Activated CD8-positive, alpha-beta memory T cell treated with anti-CD3 and anti-CD28 coated beads for 36 hours (primary cell): Measurements from ENCODE around the gene FHL1. TPM values are rescaled to one million over a fixed set of nuclear protein-coding genes. Genes with fewer than 3 reads are reported as not detected.
"Not testable (repeated sequence)": the region's sequence is repeated elsewhere in the genome, so short reads cannot be mapped to it uniquely, and the experiment has no call there.

Source experiments
- CTCF ChIA-PET: fragments of 350-600 bp; sonication (Branson Sonifier 250); formaldehyde crosslinking; loops from one replicate; lab custom pipeline; 2021; ENCODE audit warnings: antibody characterized with exemption; lab: Charles Lee
- POLR2A ChIA-PET: fragments of 350-600 bp; sonication (Branson Sonifier 250); formaldehyde crosslinking; loops from one replicate; lab custom pipeline; 2021; ENCODE audit warnings: antibody characterized with exemption; lab: Charles Lee
- total RNA-seq, 2 experiments: library from RNA; stranded (reverse); gene quantifications; one replicate each; pipeline ENCODE4 v1.2.3, GENCODE V29; 2021

Gene FHL1
- total RNA-seq, 2 experiments from 2014 or later, result 17.8 to 18.2 TPM

GRCh38 chrX:136142592-136142991 lies 4.7 kb upstream of the FHL1 start:
- POLR2A ChIA-PET, result no interaction called here
- CTCF ChIA-PET, result no interaction called here

GRCh38 chrX:136143711-136144110 lies 3.6 kb upstream of the FHL1 start:
- ChIA-PET CTCF (interaction anchor here (0.9 kb wide), 1 partner anchor 19 kb away, joined by 3 read pairs; no protein-coding TSS in a partner anchor), POLR2A (no interaction called here)

GRCh38 chrX:136146614-136147314 lies 569 bp upstream of the FHL1 start:
- POLR2A ChIA-PET, result no interaction called here
- CTCF ChIA-PET, result no interaction called here

GRCh38 chrX:136147976-136148375 lies 643 bp downstream of the FHL1 start:
- POLR2A ChIA-PET, result no interaction called here
- CTCF ChIA-PET, result no interaction called here

GRCh38 chrX:136148391-136148790 lies 1.1 kb downstream of the FHL1 start:
- POLR2A ChIA-PET, result no interaction called here
- CTCF ChIA-PET, result no interaction called here

- ChIA-PET POLR2A (no interaction called here), CTCF (no interaction called here)
These were observed 7.7 kb downstream of the FHL1 start for GRCh38 chrX:136154998-136155397.

GRCh38 chrX:136156560-136157117 lies 9.3 kb downstream of the FHL1 start:
- CTCF ChIA-PET, result no interaction called here
- POLR2A ChIA-PET, result no interaction called here

GRCh38 chrX:136157187-136157586 lies 9.9 kb downstream of the FHL1 start:
- POLR2A ChIA-PET, result no interaction called here

GRCh38 chrX:136158685-136159084 lies 11.4 kb downstream of the FHL1 start:
- ChIA-PET CTCF (no interaction called here), POLR2A (no interaction called here)

More at GRCh38 chrX:136157187-136157586, 9.9 kb downstream of the FHL1 start:
- CTCF ChIA-PET, result no interaction called here

GRCh38 chrX:136159611-136160025 lies 12.3 kb downstream of the FHL1 start:
- POLR2A ChIA-PET, result no interaction called here
- CTCF ChIA-PET, result interaction anchor here (1.4 kb wide), 1 partner anchor 132 kb away, joined by 3 read pairs; no protein-coding TSS in a partner anchor

GRCh38 chrX:136162827-136163570 lies 15.7 kb downstream of the FHL1 start:
- ChIA-PET POLR2A (no interaction called here), CTCF (interaction anchor here (0.6 to 2.4 kb wide), 3 partner anchors 19 to 137 kb away, joined by 3 to 17 read pairs (median 3); no protein-coding TSS in a partner anchor)

GRCh38 chrX:136163689-136164088 lies 16.4 kb downstream of the FHL1 start:
- CTCF ChIA-PET, result interaction anchor here (2.4 kb wide), 1 partner anchor 135 kb away, joined by 17 read pairs; no protein-coding TSS in a partner anchor
- POLR2A ChIA-PET, result no interaction called here

- POLR2A ChIA-PET, result no interaction called here
These were observed 18.1 kb downstream of the FHL1 start for GRCh38 chrX:136165406-136165805.

GRCh38 chrX:136166221-136166855 lies 19.0 kb downstream of the FHL1 start:
- CTCF ChIA-PET, result no interaction called here
- POLR2A ChIA-PET, result no interaction called here

More at GRCh38 chrX:136165406-136165805, 18.1 kb downstream of the FHL1 start:
- CTCF ChIA-PET, result no interaction called here

GRCh38 chrX:136167989-136168388 lies 20.7 kb downstream of the FHL1 start:
- POLR2A ChIA-PET, CTCF ChIA-PET: not testable (repeated sequence)

- ChIA-PET POLR2A (no interaction called here), CTCF (no interaction called here)
These were observed 21.8 kb downstream of the FHL1 start for GRCh38 chrX:136168929-136169735.

- POLR2A ChIA-PET, result no interaction called here
- CTCF ChIA-PET, result no interaction called here
These were observed 22.9 kb downstream of the FHL1 start for GRCh38 chrX:136170139-136170800.

GRCh38 chrX:136171420-136171819 lies 24.1 kb downstream of the FHL1 start:
- POLR2A ChIA-PET, result no interaction called here
- CTCF ChIA-PET, result no interaction called here
